Cardiac fibroblast (primary cell): ENCODE results near the gene MAP3K6.

ENCODE experiments used
- DNase-seq, 2 donors: peaks; one replicate each; pipeline versions ENCODE4 v3.0.0 to v3.0.0-alpha.2; 2010; ENCODE audit warnings: low read depth in 2 of 2
- H3K4me3 ChIP-seq, 2 donors: replicated peaks in 1 of 2; 1 replicate in 1 of 2; 2 replicates in 1 of 2; pipeline ENCODE4 v1.5.1; 2011; ENCODE audit warnings: low read depth in 2 of 2, low read length in 2 of 2, mild to moderate bottlenecking in 2 of 2, moderate library complexity in 1 of 2
- CTCF ChIP-seq: IDR thresholded peaks from one replicate; pipeline ENCODE4 v1.5.1; 2011; ENCODE audit warnings: low read depth, mild to moderate bottlenecking, low read length, inconsistent platforms

MAP3K6 gene

DNA sequence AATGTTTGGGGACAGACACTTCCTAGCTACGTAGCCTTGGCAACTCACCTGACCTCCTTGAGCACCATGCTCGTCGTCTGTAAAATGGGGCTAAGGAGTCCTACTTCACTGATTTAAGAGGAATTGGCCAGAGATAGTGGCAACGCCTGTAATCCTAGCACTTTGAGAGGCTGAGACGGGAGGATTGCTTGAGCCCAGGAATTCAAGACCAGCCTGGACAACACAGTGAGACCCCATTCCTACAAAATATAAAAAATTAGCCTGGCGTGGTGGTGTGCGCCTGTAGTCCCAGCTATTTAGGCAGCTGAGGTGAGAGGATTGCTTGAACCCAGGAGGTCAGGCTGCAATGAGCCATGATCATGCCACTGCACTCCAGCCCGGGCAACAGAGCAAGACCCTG, 20.4 kb downstream of the MAP3K6 start:
- no peak for TF ChIP-seq CTCF
- DNase-seq: no peak

GRCh38 chr1:27345272-27345671, 21.5 kb downstream of the MAP3K6 start:
- no peak for TF ChIP-seq CTCF
- no peak for DNase-seq
- H3K4me3 ChIP-seq: no peak overlapping the region

More for the DNA sequence above, 20.4 kb downstream of the MAP3K6 start:
- no peak overlapping the region for H3K4me3 ChIP-seq

DNA sequence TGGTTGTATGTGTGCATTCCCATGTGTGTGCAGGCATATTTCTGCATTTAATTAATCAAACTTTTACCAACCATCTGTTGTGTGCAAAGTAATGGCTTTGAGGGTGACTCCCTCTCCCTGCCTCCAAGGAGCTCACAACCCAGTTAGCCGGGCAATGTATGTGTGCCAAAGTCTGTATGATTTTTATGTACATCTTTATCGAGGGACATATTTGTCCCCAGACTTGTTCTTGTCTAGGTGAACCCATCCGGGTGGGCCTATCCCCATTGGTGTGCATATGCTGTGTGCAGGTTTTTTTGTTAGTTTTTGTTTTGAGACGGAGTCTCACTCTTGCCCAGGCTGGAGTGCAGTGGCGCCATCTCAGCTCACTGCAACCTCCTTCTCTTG, 23.1 kb downstream of the MAP3K6 start:
- H3K4me3 ChIP-seq: no peak overlapping the region
- no peak for TF ChIP-seq CTCF
- no peak for DNase-seq

GRCh38 chr1:27342778-27343638, 23.8 kb downstream of the MAP3K6 start:
- TF ChIP-seq CTCF: no peak
- no peak for DNase-seq
- no peak overlapping the region for H3K4me3 ChIP-seq

DNA sequence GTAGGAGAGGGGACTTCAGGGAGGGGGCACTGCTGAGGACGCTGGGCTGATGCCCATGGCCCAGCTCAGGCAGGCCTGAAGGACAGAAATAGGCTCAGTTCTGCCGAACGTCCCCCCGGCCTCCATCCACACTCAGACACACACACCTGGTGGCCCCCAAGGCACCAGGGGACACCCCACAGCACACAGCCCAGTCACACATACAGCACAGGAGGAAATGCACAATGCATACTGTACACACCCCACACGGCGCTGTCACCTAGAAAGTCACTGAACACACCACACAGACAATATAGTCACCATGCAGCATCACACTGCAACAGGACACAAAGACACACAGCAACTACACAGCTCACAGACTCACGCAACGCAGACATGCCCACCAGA, 24.4 kb downstream of the MAP3K6 start:
- TF ChIP-seq CTCF: no peak
- DNase-seq: no peak
- H3K4me3 ChIP-seq: no peak overlapping the region

DNA sequence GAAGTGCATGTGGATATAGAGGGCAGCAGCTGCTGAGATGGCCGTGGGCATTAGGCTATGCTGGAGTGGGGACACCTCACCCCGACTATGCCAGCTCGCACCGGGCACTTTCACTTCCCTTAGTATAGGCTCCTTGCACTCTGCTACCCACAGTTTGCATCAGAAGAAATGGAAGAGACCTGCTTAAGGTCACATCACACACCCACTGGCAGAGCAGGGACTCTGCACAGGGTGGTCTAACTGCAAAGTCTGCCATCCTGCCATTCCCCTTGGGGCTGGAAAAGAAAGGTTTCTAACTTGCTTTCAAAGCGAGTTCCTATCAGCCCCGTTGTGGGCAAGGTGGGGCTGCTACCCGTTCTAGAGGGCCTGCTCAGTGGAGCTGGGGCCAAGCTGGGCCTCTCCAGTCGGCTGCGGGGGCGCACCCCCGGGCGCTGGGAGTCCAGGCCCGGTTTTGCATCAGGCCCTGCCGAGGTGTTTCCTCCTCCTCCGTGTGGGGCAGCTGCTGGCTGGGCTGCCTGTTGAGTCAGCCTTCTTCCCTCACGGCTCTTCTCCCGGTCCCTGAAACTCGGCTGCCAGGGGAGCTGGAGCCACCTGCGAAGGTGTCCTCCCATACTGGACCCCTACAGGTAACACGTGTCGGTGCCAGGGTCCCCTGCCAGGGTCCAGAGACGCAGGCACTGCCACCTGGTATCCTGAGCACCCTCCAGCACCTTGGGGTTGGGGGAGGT, 25.1 kb downstream of the MAP3K6 start, which contains the start of gene SYTL1:
Gene SYTL1 (plus strand): TSS at position 498 of the 728 bp plus-strand sequence. CDS start 3,313 bp downstream, outside the sequence.
- no peak for TF ChIP-seq CTCF
- H3K4me3 ChIP-seq: no peak within 1 kb of the TSS
- peak; percentile 61 to 71 for DNase-seq
